Endothelial cell of umbilical vein (primary cell): Measurements from ENCODE around the gene ZFYVE26. TPM values are rescaled to one million over a fixed set of nuclear protein-coding genes. Genes with fewer than 3 reads are reported as not detected.

Experiments used
- BruUV-seq: library from RNA; stranded (reverse); fragments of 400-500 nt; replicated peaks from 2 replicates; lab custom pipeline; 2021; lab: Mats Ljungman, UMichigan
- CTCF ChIA-PET: fragments of 300-600, 350-600 bp; sonication (Branson Sonifier 250); formaldehyde crosslinking; loops from one replicate; lab custom pipeline; 2021; ENCODE audit warnings: antibody characterized with exemption, inconsistent platforms; lab: Charles Lee
- POLR2A ChIA-PET: fragments of 300-600, 350-600 bp; sonication (Branson Sonifier 250); formaldehyde crosslinking; loops from one replicate; lab custom pipeline; 2021; ENCODE audit warnings: antibody characterized with exemption, inconsistent platforms; lab: Charles Lee
- DNase-seq: peaks from one replicate; pipeline ENCODE4 v3.0.0-alpha.2; 2011; ENCODE audit warnings: low read depth, low spot score
- FAIRE-seq: peaks from 2 replicates; lab custom pipeline; 2011; peaks lifted over from hg19 to GRCh38; lab: Jason Lieb, UNC
- H2AFZ ChIP-seq: 2 replicates; pipeline ENCODE4 v1.6.0; 2012; ENCODE audit warnings: low read depth, low read length, control low read depth, inconsistent platforms
- H3K27ac ChIP-seq: 2 replicates; pipeline ENCODE4 v1.5.1; 2011; ENCODE audit warnings: low read depth, mild to moderate bottlenecking, control low read depth, low read length, moderate library complexity; ENCODE audit not compliant: insufficient read depth
- H3K27me3 ChIP-seq, 2 experiments: 2 replicates each; pipeline versions ENCODE4 v1.6.0 to v1.6.1; 2011; ENCODE audit warnings: low read length in 2 of 2, mixed read lengths in 1 of 2; ENCODE audit not compliant: control insufficient read depth in 2 of 2, insufficient read depth in 2 of 2
- H3K36me3 ChIP-seq, 2 experiments: 2 replicates in 1 of 2; 3 replicates in 1 of 2; pipeline ENCODE4 v1.5.1; 2011; ENCODE audit warnings: low read length in 2 of 2, mild to moderate bottlenecking in 1 of 2, moderate library complexity in 1 of 2; ENCODE audit not compliant: control insufficient read depth in 2 of 2, insufficient read depth in 2 of 2; ENCODE audit errors: extremely low read depth in 1 of 2
- H3K4me1 ChIP-seq: 3 replicates; pipeline ENCODE4 v1.5.1; 2011; ENCODE audit warnings: mild to moderate bottlenecking, low read length; ENCODE audit not compliant: control insufficient read depth, insufficient read depth; ENCODE audit errors: extremely low read depth
- H3K4me2 ChIP-seq: 2 replicates; pipeline ENCODE4 v1.6.1; 2011; ENCODE audit warnings: low read length, control low read depth, mixed read lengths; ENCODE audit not compliant: insufficient read depth
- H3K4me3 ChIP-seq, 3 experiments: fragments of 200-600 bp in 1 of 3; sonication (generic), shearing (Covaris generic) in 1 of 3; replicated peaks in 1 of 3; 2 replicates each; pipeline ENCODE4 v1.5.1; 2011 to 2016; ENCODE audit warnings: control low read depth in 3 of 3, low read length in 3 of 3, mild to moderate bottlenecking in 2 of 3, inconsistent platforms in 1 of 3, low read depth in 1 of 3, moderate library complexity in 1 of 3; ENCODE audit not compliant: insufficient read depth in 1 of 3
- H3K79me2 ChIP-seq: 2 replicates; pipeline ENCODE4 v1.6.0; 2012; ENCODE audit warnings: low read length, inconsistent platforms; ENCODE audit not compliant: control insufficient read depth, insufficient read depth
- H3K9ac ChIP-seq: replicated peaks from 2 replicates; pipeline ENCODE3; 2011; ENCODE audit warnings: low read length, control low read depth; ENCODE audit not compliant: insufficient read depth; ENCODE audit errors: extremely low read depth
- H3K9me1 ChIP-seq: replicated peaks from 3 replicates; pipeline ENCODE4 v1.6.0; 2011; ENCODE audit warnings: mild to moderate bottlenecking, low read length; ENCODE audit not compliant: control insufficient read depth, insufficient read depth; ENCODE audit errors: extremely low read depth
- H3K9me3 ChIP-seq: replicated peaks from 2 replicates; pipeline ENCODE4 v1.5.1; 2012; ENCODE audit warnings: low read length, inconsistent platforms; ENCODE audit not compliant: control insufficient read depth, insufficient read depth
- H4K20me1 ChIP-seq: replicated peaks from 2 replicates; pipeline ENCODE3; 2011; ENCODE audit warnings: mild to moderate bottlenecking, low read length; ENCODE audit not compliant: control insufficient read depth, insufficient read depth; ENCODE audit errors: extremely low read depth
- CTCF ChIP-seq, 2 donors: IDR thresholded peaks; 1 replicate in 1 of 2; 2 replicates in 1 of 2; pipeline ENCODE4 v1.5.1; 2011; ENCODE audit warnings: low read length in 2 of 2, mild to moderate bottlenecking in 2 of 2, moderate library complexity in 2 of 2, control low read depth in 1 of 2, inconsistent platforms in 1 of 2, low read depth in 1 of 2; ENCODE audit not compliant: insufficient read depth in 1 of 2; ENCODE audit errors: extremely low read depth in 1 of 2
- EZH2 ChIP-seq: IDR thresholded peaks from 2 replicates; pipeline ENCODE4 v1.6.1; 2012; ENCODE audit warnings: borderline replicate concordance, low read depth, mild to moderate bottlenecking, moderate library complexity, low read length, inconsistent platforms; ENCODE audit not compliant: severe bottlenecking
- FOS ChIP-seq: IDR thresholded peaks from 2 replicates; pipeline ENCODE4 v1.6.1; 2011; ENCODE audit warnings: mild to moderate bottlenecking, low read length, moderate library complexity, borderline replicate concordance; ENCODE audit not compliant: insufficient read depth
- GATA2 ChIP-seq: IDR thresholded peaks from 2 replicates; pipeline ENCODE4 v1.7.0; 2011; ENCODE audit warnings: low read depth, mild to moderate bottlenecking, moderate library complexity, mixed read lengths, low read length; ENCODE audit not compliant: insufficient read length, insufficient read depth
- JUN ChIP-seq: IDR thresholded peaks from 2 replicates; pipeline ENCODE4 v1.6.1; 2011; ENCODE audit warnings: borderline replicate concordance, low read depth; ENCODE audit not compliant: insufficient read length, insufficient read depth
- MAX ChIP-seq: IDR thresholded peaks from 2 replicates; pipeline ENCODE4 v1.6.1; 2011; ENCODE audit not compliant: insufficient read depth, insufficient read length
- MYC ChIP-seq: IDR thresholded peaks from one replicate; pipeline ENCODE4 v1.6.1; 2011; ENCODE audit warnings: mild to moderate bottlenecking, low read depth, low read length
- POLR2A ChIP-seq: IDR thresholded peaks from 2 replicates; pipeline ENCODE4 v1.6.1; 2012; ENCODE audit warnings: low read depth, mild to moderate bottlenecking, control low read depth, low read length
- POLR2AphosphoS5 ChIP-seq: IDR thresholded peaks from 2 replicates; pipeline ENCODE4 v1.6.1; 2012; ENCODE audit warnings: low read depth, mild to moderate bottlenecking, control low read depth, low read length, moderate library complexity; ENCODE audit not compliant: insufficient read depth
- dilution Hi-C: fragments of 300-500 bp; cut with MboI; formaldehyde crosslinking; loops from one replicate; pipeline ENCODE4 v1.15.0; 2019; ENCODE audit warnings: low sequenced_read_pairs; ENCODE audit not compliant: extremely low pct_ligation_motif_present
- intact Hi-C: fragments of 100-400 bp; cut with micrococcal nuclease; formaldehyde crosslinking; loops from one replicate; pipeline ENCODE4 v1.10.0; 2022
- polyA plus RNA-seq, 4 experiments: library from polyadenylated mRNA; depleted of rRNA in 3 of 4; stranded (reverse) in 3 of 4; unstranded in 1 of 4; fragments of >200 nt; gene quantifications; 2 replicates each; pipeline versions ENCODE4 v1.2.1 to v1.2.3, GENCODE V29; 2011 to 2012; ENCODE audit warnings: missing spikeins in 1 of 4
- total RNA-seq: library from RNA; stranded (reverse); gene quantifications from 2 replicates; pipeline ENCODE4 v1.2.3, GENCODE V29; 2021

ZFYVE26 gene
- total and polyA plus RNA-seq, 2 donors (not counting 3 experiments of a cell fraction or from before 2014, with no cell fraction given), result 15.3 to 26.3 TPM

DNA sequence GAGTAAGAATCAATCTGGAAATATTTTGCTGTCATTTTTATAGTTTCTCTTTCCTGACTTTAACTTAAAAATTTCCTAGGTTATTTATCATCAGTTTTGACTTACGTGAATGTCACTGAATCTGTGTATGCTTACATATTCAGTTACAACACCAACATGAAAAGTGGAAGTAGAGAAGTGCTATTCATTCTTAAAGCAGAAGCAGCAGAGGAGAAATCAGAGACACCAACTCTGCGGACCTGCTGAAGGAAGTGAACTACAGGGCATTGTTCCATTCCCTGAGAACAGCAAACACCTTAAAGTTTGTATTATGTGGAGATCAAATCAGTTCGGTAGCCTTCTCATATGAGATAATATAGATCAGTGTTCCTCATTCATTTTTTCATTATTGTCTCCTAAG is 37.3 kb upstream of the ZFYVE26 start:
- no peaks in the 10 kb centered on the region for H3K36me3 ChIP-seq
- no peak for TF ChIP-seq EZH2
- TF ChIP-seq FOS, result no peak
- POLR2A ChIA-PET, result no interaction called here
- no TSS peak for BruUV-seq
- no peak overlapping the region for H3K27ac ChIP-seq
- no peak overlapping the region for H3K4me2 ChIP-seq
- H3K27me3 ChIP-seq, result no peaks in the 10 kb centered on the region
- no peak for DNase-seq
- no peaks in the 10 kb centered on the region for H3K9me3 ChIP-seq
- no peak overlapping the region for H3K4me3 ChIP-seq
- H3K79me2 ChIP-seq, result no peaks in the 10 kb centered on the region
- intact Hi-C loops, result no loop called here
- CTCF ChIA-PET, result no interaction called here
- dilution Hi-C loops, result no loop called here
- no peak overlapping the region for H3K9ac ChIP-seq
- H3K9me1 ChIP-seq, result no peaks in the 10 kb centered on the region
- FAIRE-seq, result no peak
- no peaks in the 10 kb centered on the region for H4K20me1 ChIP-seq
- peaks cover under 1% of the 10 kb centered on the region for H3K4me1 ChIP-seq
- no peak overlapping the region for H2AFZ ChIP-seq

DNA sequence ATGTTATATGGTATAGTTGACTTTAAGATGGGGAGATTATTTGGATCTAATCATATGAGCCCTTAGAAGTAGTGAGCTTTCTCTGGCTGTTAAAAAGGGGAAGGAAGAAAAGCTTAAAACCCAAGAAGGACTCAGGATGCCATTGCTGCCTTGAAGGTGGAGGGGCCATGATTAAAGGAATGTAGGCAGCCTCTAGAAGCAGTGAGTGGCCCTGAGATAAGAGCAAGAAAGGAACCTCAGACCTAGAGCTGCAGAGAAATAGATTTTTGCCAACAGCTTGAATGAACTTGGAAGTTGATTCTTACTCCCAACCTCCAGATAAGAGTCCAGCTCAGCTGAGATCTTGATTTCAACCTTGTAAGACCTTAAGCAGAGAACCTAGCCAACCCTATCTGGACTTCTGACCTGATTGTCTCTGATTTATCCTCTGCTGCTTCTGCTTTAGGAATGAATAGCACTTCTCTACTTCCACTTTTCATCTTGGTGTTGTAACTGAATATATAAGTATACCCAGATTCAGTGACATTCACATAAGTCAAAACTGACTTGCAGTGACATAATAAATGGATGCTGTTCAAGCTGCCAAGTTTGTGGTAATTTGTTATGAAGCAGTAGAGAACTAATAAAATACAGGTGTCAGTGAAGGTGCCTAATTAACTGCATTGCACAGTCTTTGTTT is 36.7 kb upstream of the ZFYVE26 start:
- TF ChIP-seq POLR2AphosphoS5, result no peak
- no peak for TF ChIP-seq JUN
- TF ChIP-seq FOS, result no peak
- TF ChIP-seq GATA2, result no peak
- TF ChIP-seq EZH2, result no peak
- no peak for TF ChIP-seq MAX
- no peak for TF ChIP-seq CTCF (IDR thresholded peaks at IDR 0.05; ENCODE audit: extremely low read depth in 1 of 2, insufficient read depth in 1 of 2, low read depth in 1 of 2, low read length in 2 of 2)
- no peak for TF ChIP-seq MYC
- TF ChIP-seq POLR2A, result no peak
- H3K27ac ChIP-seq, result no peak overlapping the region
- H3K79me2 ChIP-seq, result no peaks in the 10 kb centered on the region
- dilution Hi-C loops, result no loop called here
- ChIA-PET POLR2A (no interaction called here), CTCF (no interaction called here)
- BruUV-seq, result no TSS peak
- H3K9me3 ChIP-seq, result no peaks in the 10 kb centered on the region
- FAIRE-seq (no peak), DNase-seq (no peak)
- H3K4me3 ChIP-seq, result no peak overlapping the region
- H2AFZ ChIP-seq, result no peak overlapping the region
- no peaks in the 10 kb centered on the region for H4K20me1 ChIP-seq
- H3K4me1 ChIP-seq, result no peaks in the 10 kb centered on the region
- no peak overlapping the region for H3K4me2 ChIP-seq
- intact Hi-C loops, result no loop called here
- H3K36me3 ChIP-seq, result no peaks in the 10 kb centered on the region
- H3K27me3 ChIP-seq, result no peaks in the 10 kb centered on the region
- no peaks in the 10 kb centered on the region for H3K9me1 ChIP-seq
- H3K9ac ChIP-seq, result no peak overlapping the region
